ENCODE results near the gene HDGFL3.

Gene HDGFL3

GRCh38 chr15:83129791-83130190 is 77.8 kb downstream of the HDGFL3 start:
- no peak for DNase-seq (ENCODE audit: low read depth in 3 of 3, low spot score in 1 of 3)

- DNase-seq (ENCODE audit: low read depth in 3 of 3, low spot score in 1 of 3) = no peak
Observed at GRCh38 chr15:83127547-83128150, 80.0 kb downstream of the HDGFL3 start.

GRCh38 chr15:83123529-83123928 is 84.1 kb downstream of the HDGFL3 start:
- DNase-seq (ENCODE audit: low read depth in 3 of 3, low spot score in 1 of 3) = no peak

- DNase-seq (ENCODE audit: low read depth in 3 of 3, low spot score in 1 of 3) = no peak
Observed at GRCh38 chr15:83119968-83120581, 87.5 kb downstream of the HDGFL3 start.

GRCh38 chr15:83118968-83119367 is 88.7 kb downstream of the HDGFL3 start:
- DNase-seq (ENCODE audit: low read depth in 3 of 3, low spot score in 1 of 3) = no peak

- no peak for DNase-seq (ENCODE audit: low read depth in 3 of 3, low spot score in 1 of 3)
Observed at GRCh38 chr15:83118291-83118827, 89.3 kb downstream of the HDGFL3 start.

GRCh38 chr15:83115831-83116565 is 91.6 kb downstream of the HDGFL3 start:
- DNase-seq (ENCODE audit: low read depth in 3 of 3, low spot score in 1 of 3) = no peak

- no peak for DNase-seq (ENCODE audit: low read depth in 3 of 3, low spot score in 1 of 3)
Observed at GRCh38 chr15:83115410-83115809, 92.2 kb downstream of the HDGFL3 start.

GRCh38 chr15:83114856-83115255 is 92.8 kb downstream of the HDGFL3 start:
- no peak for DNase-seq (ENCODE audit: low read depth in 3 of 3, low spot score in 1 of 3)

GRCh38 chr15:83113881-83114674 is 93.5 kb downstream of the HDGFL3 start:
- no peak for DNase-seq (ENCODE audit: low read depth in 3 of 3, low spot score in 1 of 3)

- DNase-seq (ENCODE audit: low read depth in 3 of 3, low spot score in 1 of 3) = no peak
Observed at GRCh38 chr15:83112956-83113299, 94.7 kb downstream of the HDGFL3 start.

- no peak for DNase-seq (ENCODE audit: low read depth in 3 of 3, low spot score in 1 of 3)
Observed at GRCh38 chr15:83112233-83112955, 95.2 kb downstream of the HDGFL3 start.

GRCh38 chr15:83111149-83111548 is 96.5 kb downstream of the HDGFL3 start:
- no peak for DNase-seq (ENCODE audit: low read depth in 3 of 3, low spot score in 1 of 3)

- DNase-seq (ENCODE audit: low read depth in 3 of 3, low spot score in 1 of 3) = no peak
Observed at GRCh38 chr15:83110381-83110780, 97.2 kb downstream of the HDGFL3 start.

GRCh38 chr15:83109532-83109931 is 98.1 kb downstream of the HDGFL3 start:
- DNase-seq (ENCODE audit: low read depth in 3 of 3, low spot score in 1 of 3) = no peak

GRCh38 chr15:83108266-83109219 is 99.1 kb downstream of the HDGFL3 start:
- no peak for DNase-seq (ENCODE audit: low read depth in 3 of 3, low spot score in 1 of 3)

GRCh38 chr15:83107841-83108181 is 99.8 kb downstream of the HDGFL3 start:
- DNase-seq (ENCODE audit: low read depth in 3 of 3, low spot score in 1 of 3) = no peak

GRCh38 chr15:83106994-83107840 is 100.4 kb downstream of the HDGFL3 start, which contains the start of gene TM6SF1:
Gene TM6SF1 (plus strand): TSS chr15:83107645. CDS start chr15:83107681, 36 bp downstream.
- DNase-seq (ENCODE audit: low read depth in 3 of 3, low spot score in 1 of 3) = no peak

- no peak for DNase-seq (ENCODE audit: low read depth in 3 of 3, low spot score in 1 of 3)
Observed at GRCh38 chr15:83105440-83105839, 102.2 kb downstream of the HDGFL3 start.
